Measurements from ENCODE around the gene TREH.

GRCh38 chr11:118662401-118663271 lies 16.8 kb downstream of the TREH start:
- TF ChIP-seq CTCF (conservative IDR thresholded peaks at IDR 0.05; ENCODE audit: low read length) (no peak), EZH2phosphoT487 (IDR thresholded peaks at IDR 0.05; ENCODE audit: borderline replicate concordance) (no peak)

All from Loucy (cell line).